AG04450 (cell line): ENCODE measurements around the gene OR2J1. TPM values are rescaled to one million over a fixed set of nuclear protein-coding genes. Genes with fewer than 3 reads are reported as not detected.

Source experiments
- CTCF ChIA-PET: fragments of 300-600, 350-600 bp; formaldehyde crosslinking; extraction: SDS; loops from one replicate; lab custom pipeline; 2022; ENCODE audit warnings: antibody characterized with exemption, inconsistent platforms; lab: Charles Lee
- POLR2A ChIA-PET: fragments of 350-600 bp; formaldehyde crosslinking; extraction: SDS; loops from one replicate; lab custom pipeline; 2021; ENCODE audit warnings: antibody characterized with exemption, inconsistent platforms; lab: Yijun Ruan, JAX
- DNase-seq: peaks from one replicate; pipeline ENCODE4 v3.0.0-alpha.2; 2011; ENCODE audit warnings: low read depth, low spot score
- H3K27ac ChIP-seq: one replicate; pipeline ENCODE4 v1.5.1; 2012; ENCODE audit warnings: low read depth, low read length, control low read depth
- H3K27me3 ChIP-seq: one replicate; pipeline ENCODE4 v1.6.0; 2012; ENCODE audit warnings: low read length; ENCODE audit not compliant: control insufficient read depth, insufficient read depth
- H3K4me3 ChIP-seq: 2 replicates; pipeline ENCODE4 v1.5.1; 2011; ENCODE audit warnings: mild to moderate bottlenecking, low read depth, low read length, control low read depth
- H3K9me3 ChIP-seq: 2 replicates; pipeline ENCODE4 v1.5.1; 2012; ENCODE audit warnings: low read length; ENCODE audit not compliant: control insufficient read depth, insufficient read depth
- CTCF ChIP-seq: IDR thresholded peaks from 2 replicates; pipeline ENCODE4 v1.5.1; 2011; ENCODE audit warnings: low read depth, low read length, control low read depth, inconsistent platforms
- polyA plus RNA-seq: library from polyadenylated mRNA; depleted of rRNA; stranded (reverse); fragments of >200 nt; gene quantifications from 2 replicates; pipeline ENCODE4 v1.2.3, GENCODE V29; 2011

The OR2J1 gene
- polyA plus RNA-seq, 1 experiment, result not detected

- H3K4me3 ChIP-seq, result no peak overlapping the region
- H3K27me3 ChIP-seq, result no peaks in the 10 kb centered on the region
- POLR2A ChIA-PET, result no interaction called here
- DNase-seq, result no peak
- CTCF ChIA-PET, result no interaction called here
- H3K27ac ChIP-seq, result no peak overlapping the region
- no peaks in the 10 kb centered on the region for H3K9me3 ChIP-seq
- TF ChIP-seq CTCF, result no peak
Measured at GRCh38 chr6:29082457-29082856, 16.8 kb upstream of the OR2J1 start.

- CTCF ChIA-PET, result interaction anchor here (0.6 kb wide), 1 partner anchor 736 kb away, joined by 3 read pairs; no protein-coding TSS in a partner anchor
- Histone ChIP-seq H3K27ac (no peak within 1 kb of the TSS), H3K4me3 (no peak within 1 kb of the TSS), H3K27me3 (no peaks in the 10 kb centered on the region), H3K9me3 (no peaks in the 10 kb centered on the region)
- POLR2A ChIA-PET, result no interaction called here
- TF ChIP-seq CTCF, result no peak
- no peak for DNase-seq
Measured at GRCh38 chr6:29087213-29087612, 12.1 kb upstream of the OR2J1 start, which contains the start of gene OR2B3. Gene OR2B3, minus strand, starts transcription at chr6:29087313. Its CDS starts 65 bp downstream, at chr6:29087248.

- H3K27me3 ChIP-seq, result no peaks in the 10 kb centered on the region
- ChIA-PET POLR2A (no interaction called here), CTCF (no interaction called here)
- H3K9me3 ChIP-seq, result no peaks in the 10 kb centered on the region
- no peak for TF ChIP-seq CTCF
- no peak for DNase-seq
- H3K27ac ChIP-seq, result no peak overlapping the region
- H3K4me3 ChIP-seq, result no peak overlapping the region
Measured at GRCh38 chr6:29092957-29093356, 6.3 kb upstream of the OR2J1 start.

GRCh38 chr6:29097803-29098202 is 1.5 kb upstream of the OR2J1 start:
- H3K27ac ChIP-seq, result no peak overlapping the region
- no peak overlapping the region for H3K4me3 ChIP-seq
- ChIA-PET CTCF (no interaction called here), POLR2A (no interaction called here)
- DNase-seq, result no peak
- no peaks in the 10 kb centered on the region for H3K27me3 ChIP-seq
- TF ChIP-seq CTCF, result no peak
- H3K9me3 ChIP-seq, result no peaks in the 10 kb centered on the region

- POLR2A ChIA-PET, result no interaction called here
- Histone ChIP-seq H3K4me3 (no peak within 1 kb of the TSS), H3K27ac (no peak within 1 kb of the TSS), H3K9me3 (no peaks in the 10 kb centered on the region), H3K27me3 (no peaks in the 10 kb centered on the region)
- DNase-seq, result no peak
- CTCF ChIA-PET, result no interaction called here
- TF ChIP-seq CTCF, result no peak
Measured at GRCh38 chr6:29107758-29108157, 8.5 kb downstream of the OR2J1 start, which contains the start of gene OR2J3. Gene OR2J3, plus strand, starts transcription at chr6:29108058. Its CDS starts 3,833 bp downstream, at chr6:29111891.
